GM12891 (cell line): ENCODE results near the gene TMEM135.

Experiments
- DNase-seq: peaks from one replicate; pipeline ENCODE4 v3.0.0; 2011; ENCODE audit warnings: low spot score; ENCODE audit not compliant: insufficient read length
- FAIRE-seq: peaks from 2 replicates; lab custom pipeline; 2011; peaks lifted over from hg19 to GRCh38; lab: Jason Lieb, UNC
- PAX5 ChIP-seq: IDR thresholded peaks from 2 replicates; pipeline ENCODE4 v1.6.1; 2011; ENCODE audit warnings: low read length, moderate library complexity, mild to moderate bottlenecking; ENCODE audit not compliant: insufficient read depth, severe bottlenecking
- POLR2A ChIP-seq: IDR thresholded peaks from 2 replicates; pipeline ENCODE4 v1.6.1; 2011; ENCODE audit warnings: low read depth, low read length, control low read depth
- POLR2AphosphoS5 ChIP-seq: IDR thresholded peaks from 2 replicates; pipeline ENCODE4 v1.6.1; 2011; ENCODE audit warnings: low read depth, low read length, control low read depth
- POU2F2 ChIP-seq: IDR thresholded peaks from 2 replicates; pipeline ENCODE4 v1.6.1; 2011; ENCODE audit warnings: low read depth, mild to moderate bottlenecking, control low read depth, low read length, moderate library complexity
- SPI1 ChIP-seq: IDR thresholded peaks from 2 replicates; pipeline ENCODE4 v1.6.1; 2011; ENCODE audit warnings: low read depth, low read length, control low read depth
- TAF1 ChIP-seq: IDR thresholded peaks from 2 replicates; pipeline ENCODE4 v1.6.1; 2011; ENCODE audit warnings: low read depth, low read length, control low read depth

The TMEM135 gene

DNA sequence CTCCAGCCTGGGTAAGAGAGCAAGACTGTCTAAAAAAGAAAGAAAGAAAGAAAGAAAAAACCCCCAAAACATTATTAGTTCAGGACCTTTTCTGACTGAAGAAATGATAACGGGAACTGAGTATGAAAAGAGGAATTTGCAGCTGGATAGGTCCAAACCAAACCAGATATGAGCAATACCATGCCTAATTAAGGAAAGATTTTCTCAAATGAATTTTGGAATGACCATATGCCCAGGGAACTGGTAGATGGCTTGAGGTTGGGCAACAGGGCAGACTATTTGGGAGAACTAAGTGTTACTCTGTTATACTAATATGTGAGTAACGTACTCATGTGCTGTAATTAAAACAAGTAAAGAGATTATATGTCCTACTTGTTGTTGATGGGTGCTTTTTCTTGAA is 186.1 kb downstream of the TMEM135 start:
- DNase-seq: no peak
- FAIRE-seq: no peak
- TF ChIP-seq PAX5: no peak
- no peak for TF ChIP-seq TAF1
- TF ChIP-seq SPI1: no peak
- TF ChIP-seq POLR2AphosphoS5: no peak
- TF ChIP-seq POU2F2: no peak
- TF ChIP-seq POLR2A: no peak

DNA sequence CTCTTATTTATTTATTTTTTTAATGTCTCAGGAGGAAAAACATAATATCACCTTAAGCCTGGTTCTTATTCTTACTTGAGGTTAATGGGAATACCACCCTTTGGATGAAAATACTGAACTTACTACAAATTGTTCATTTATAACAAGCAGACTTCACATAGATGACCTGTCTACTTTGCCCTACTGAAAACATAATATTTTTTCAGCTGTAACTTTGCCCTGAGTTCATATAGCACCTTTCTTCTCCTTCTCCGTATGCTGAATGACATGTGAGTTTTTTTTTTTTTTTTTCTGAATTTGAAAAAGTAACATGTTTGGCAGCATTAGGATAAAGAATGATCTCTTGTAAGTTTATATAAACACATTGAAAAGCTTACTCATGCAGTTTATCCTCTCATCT is 186.8 kb downstream of the TMEM135 start:
- DNase-seq (no peak), FAIRE-seq (no peak)
- TF ChIP-seq TAF1 (no peak), POLR2AphosphoS5 (no peak), SPI1 (no peak), PAX5 (no peak), POLR2A (no peak), POU2F2 (no peak)

DNA sequence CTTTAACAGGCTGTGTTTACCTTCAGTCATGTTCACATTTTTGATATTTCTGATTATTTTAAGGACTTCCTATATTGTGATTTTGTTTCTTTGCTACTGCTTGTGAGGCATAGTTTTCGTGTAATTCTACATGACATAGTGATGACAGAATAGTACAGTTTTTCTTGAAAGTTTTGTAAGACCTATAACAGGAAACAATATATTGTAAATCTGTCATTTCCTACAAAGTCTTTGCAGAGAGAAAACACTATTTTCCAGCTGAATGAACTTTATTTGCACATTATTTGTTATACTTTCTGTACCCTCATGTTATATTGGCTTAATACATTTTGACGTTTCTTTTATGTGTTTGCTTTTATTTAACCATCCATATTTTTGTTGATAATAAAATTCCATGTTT is 191.1 kb downstream of the TMEM135 start:
- FAIRE-seq: no peak
- no peak for TF ChIP-seq POLR2A
- no peak for TF ChIP-seq TAF1
- TF ChIP-seq POLR2AphosphoS5: no peak
- TF ChIP-seq PAX5: no peak

DNA sequence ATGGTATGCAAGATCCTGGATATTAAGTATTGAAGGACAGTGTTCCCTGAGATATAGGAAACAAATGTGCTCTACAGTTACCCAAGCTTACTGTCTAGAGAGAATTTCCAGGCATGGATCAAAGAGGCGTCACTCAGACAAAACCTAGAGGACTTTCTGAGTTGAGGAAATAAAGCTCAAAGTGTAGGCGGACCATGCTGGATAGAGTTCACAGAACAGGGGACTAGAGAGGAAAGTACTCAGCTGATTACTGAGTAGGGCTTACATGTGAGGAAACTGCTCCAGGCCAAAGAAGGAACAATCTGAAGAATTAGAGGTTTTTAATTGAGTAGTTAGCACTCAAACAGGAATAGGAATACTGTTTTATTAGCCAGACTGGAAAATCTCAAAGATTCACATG is 193.3 kb downstream of the TMEM135 start:
- FAIRE-seq (no peak), DNase-seq (no peak)

More for the DNA sequence above, 191.1 kb downstream of the TMEM135 start:
- no peak for DNase-seq

DNA sequence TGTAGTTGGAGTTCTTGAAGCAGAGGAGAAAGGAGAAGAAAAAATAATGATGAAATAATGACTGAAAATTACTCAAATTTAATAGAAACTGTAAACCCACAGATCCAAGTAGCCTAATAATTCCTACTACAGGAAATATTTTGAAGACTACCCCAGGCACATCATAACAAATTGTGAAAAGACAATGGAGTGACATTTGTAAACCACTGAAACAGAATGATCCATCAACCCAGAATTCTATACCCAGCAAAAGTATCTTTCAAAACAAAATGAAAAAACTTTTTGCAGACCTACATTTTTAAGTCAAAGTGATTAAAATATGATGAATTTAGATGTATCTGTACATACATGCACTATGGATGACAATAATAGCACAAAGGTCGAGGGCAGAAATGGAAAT is 194.6 kb downstream of the TMEM135 start:
- FAIRE-seq (no peak), DNase-seq (no peak)
- no peak for TF ChIP-seq POLR2A
- no peak for TF ChIP-seq POLR2AphosphoS5
- no peak for TF ChIP-seq PAX5
- no peak for TF ChIP-seq POU2F2
- TF ChIP-seq TAF1: no peak
- TF ChIP-seq SPI1: no peak

More for the DNA sequence above, 193.3 kb downstream of the TMEM135 start:
- TF ChIP-seq POLR2AphosphoS5 (no peak), SPI1 (no peak), TAF1 (no peak), POU2F2 (no peak), POLR2A (no peak), PAX5 (no peak)

DNA sequence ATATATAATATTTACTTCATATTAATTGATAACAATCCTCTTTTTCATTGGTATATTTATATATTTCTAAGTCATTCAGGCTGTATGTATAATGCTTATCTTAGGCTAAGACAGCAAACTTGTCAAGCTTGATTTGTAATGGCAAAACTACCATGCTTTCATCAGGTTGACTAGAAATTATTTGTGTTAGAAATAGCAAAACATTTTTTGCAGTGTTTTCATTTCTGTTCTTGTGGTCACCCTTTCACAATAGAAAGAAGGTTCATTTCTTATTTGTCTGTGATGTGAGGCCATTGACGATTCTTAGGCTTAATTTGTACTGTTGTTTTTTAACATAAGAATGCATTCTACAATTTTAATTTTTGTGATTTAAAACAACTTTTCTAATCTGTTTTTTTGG is 197.6 kb downstream of the TMEM135 start:
- DNase-seq: no peak
- TF ChIP-seq POLR2A: no peak
- no peak for TF ChIP-seq PAX5
- TF ChIP-seq TAF1: no peak
- no peak for TF ChIP-seq POU2F2
- no peak for TF ChIP-seq POLR2AphosphoS5
- TF ChIP-seq SPI1: no peak
- FAIRE-seq: no peak

DNA sequence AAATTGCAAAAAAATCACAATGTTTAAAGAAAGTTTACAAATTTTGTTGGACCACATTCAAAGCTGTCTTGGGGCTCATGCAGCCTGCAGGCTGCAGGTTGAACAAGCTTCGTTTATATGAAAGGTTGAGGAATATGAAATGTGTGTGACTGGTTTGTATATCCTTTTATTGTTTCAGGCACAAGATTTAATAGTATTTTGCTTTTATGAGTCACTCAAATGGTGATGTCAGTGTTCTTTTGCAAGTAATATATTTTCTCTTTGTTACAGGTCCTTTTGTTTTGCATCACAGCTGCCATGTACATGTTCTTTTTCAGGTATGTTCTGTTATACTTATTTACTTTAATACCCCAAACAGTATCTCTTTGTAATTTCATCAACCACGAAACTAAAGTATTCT is 198.6 kb downstream of the TMEM135 start:
- no peak for FAIRE-seq
- TF ChIP-seq PAX5 (no peak), TAF1 (no peak), POU2F2 (no peak), POLR2AphosphoS5 (no peak), POLR2A (no peak), SPI1 (no peak)
- no peak for DNase-seq

DNA sequence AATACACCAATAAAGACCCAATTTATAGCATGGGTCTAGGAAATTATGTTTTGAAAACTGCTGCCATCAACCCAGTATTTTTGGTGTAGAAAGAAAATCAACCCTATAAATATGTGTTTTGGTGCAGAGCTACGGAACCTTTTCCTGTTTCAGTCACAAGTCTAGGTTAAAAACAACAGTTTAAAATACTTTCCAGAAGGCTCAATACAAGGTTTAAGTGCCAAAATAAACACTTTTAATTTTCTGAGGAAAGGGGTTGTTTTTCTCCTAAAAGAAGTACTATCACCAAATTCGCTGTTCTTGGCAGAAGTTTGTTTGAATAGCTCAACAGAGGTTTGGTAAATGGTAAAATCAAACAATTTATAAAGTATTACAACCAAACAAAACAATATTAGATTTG is 201.3 kb downstream of the TMEM135 start:
- FAIRE-seq (no peak), DNase-seq (no peak)
- TF ChIP-seq TAF1: no peak
- TF ChIP-seq POLR2AphosphoS5: no peak
- TF ChIP-seq POU2F2: no peak
- TF ChIP-seq PAX5: no peak
- TF ChIP-seq POLR2A: no peak
- no peak for TF ChIP-seq SPI1

DNA sequence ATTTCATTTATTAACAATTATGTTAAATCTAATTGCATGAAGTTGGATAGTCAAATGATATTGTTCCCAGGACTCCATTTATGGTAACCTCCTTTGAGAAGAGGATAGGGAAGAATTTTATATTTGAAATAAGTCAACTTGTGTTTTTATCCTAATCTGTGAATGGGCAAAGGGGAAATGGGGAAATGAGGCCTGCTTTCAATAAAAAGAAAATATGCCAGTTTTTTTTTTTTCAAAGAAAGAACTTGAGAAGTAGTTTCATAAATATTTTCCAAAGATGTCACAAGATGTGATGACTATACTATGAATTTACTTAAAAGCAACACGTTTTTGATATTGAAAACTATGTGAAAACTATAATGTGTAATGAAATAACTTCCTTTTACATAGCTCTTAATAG is 201.8 kb downstream of the TMEM135 start:
- no peak for DNase-seq
- no peak for TF ChIP-seq POU2F2
- TF ChIP-seq POLR2A: no peak
- no peak for TF ChIP-seq TAF1
- TF ChIP-seq POLR2AphosphoS5: no peak
- no peak for TF ChIP-seq SPI1
- TF ChIP-seq PAX5: no peak
- no peak for FAIRE-seq

DNA sequence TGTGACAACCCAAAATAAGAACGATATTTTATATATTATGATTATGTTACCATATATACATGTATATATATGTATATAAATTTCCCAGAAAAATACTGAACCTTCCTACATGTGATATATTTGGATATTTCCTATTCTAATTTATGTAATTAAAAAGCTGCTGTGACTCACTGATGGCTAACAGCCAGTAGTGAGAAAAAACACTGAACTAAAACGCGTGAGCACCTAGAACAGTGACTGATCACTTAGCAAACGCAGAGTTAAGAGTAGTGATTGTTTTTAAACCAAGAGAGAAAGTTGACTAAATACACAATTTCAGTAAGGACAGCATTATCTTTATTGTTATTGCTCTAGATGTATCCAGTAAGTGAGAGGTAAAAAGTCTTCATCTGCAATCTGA is 213.8 kb downstream of the TMEM135 start:
- FAIRE-seq: no peak
- no peak for DNase-seq

More for the DNA sequence above, 213.8 kb downstream of the TMEM135 start:
- TF ChIP-seq POLR2AphosphoS5 (no peak), POU2F2 (no peak), PAX5 (no peak), POLR2A (no peak), SPI1 (no peak), TAF1 (no peak)
